ENCODE data around the gene CLN6.

GRCh38 chr15:68210409-68210756 lies 19.1 kb downstream of the CLN6 start:
- TF ChIP-seq EZH2 (IDR thresholded peaks at IDR 0.05; ENCODE audit: insufficient read depth, poor library complexity, severe bottlenecking), result no peak
- no peak for TF ChIP-seq EZH2phosphoT487 (IDR thresholded peaks at IDR 0.05; ENCODE audit: insufficient read depth, low read depth)

All from GM23248 (cell line).